ENCODE measurements around the gene SLC49A3.

- TF ChIP-seq CTCF (conservative IDR thresholded peaks at IDR 0.05; ENCODE audit: low read depth, low read length) (no peak), POLR2A (IDR thresholded peaks at IDR 0.05; ENCODE audit: low read depth, low read length) (no peak), SMC3 (IDR thresholded peaks at IDR 0.05; ENCODE audit: low read depth, low read length) (no peak), MAZ (IDR thresholded peaks at IDR 0.05; ENCODE audit: borderline replicate concordance, low read depth, low read length) (no peak)
Observed at GRCh38 chr4:675036-675882, 13.7 kb downstream of the SLC49A3 start.
